Measurements from ENCODE around the gene FMO1.

Gene FMO1, protein sequence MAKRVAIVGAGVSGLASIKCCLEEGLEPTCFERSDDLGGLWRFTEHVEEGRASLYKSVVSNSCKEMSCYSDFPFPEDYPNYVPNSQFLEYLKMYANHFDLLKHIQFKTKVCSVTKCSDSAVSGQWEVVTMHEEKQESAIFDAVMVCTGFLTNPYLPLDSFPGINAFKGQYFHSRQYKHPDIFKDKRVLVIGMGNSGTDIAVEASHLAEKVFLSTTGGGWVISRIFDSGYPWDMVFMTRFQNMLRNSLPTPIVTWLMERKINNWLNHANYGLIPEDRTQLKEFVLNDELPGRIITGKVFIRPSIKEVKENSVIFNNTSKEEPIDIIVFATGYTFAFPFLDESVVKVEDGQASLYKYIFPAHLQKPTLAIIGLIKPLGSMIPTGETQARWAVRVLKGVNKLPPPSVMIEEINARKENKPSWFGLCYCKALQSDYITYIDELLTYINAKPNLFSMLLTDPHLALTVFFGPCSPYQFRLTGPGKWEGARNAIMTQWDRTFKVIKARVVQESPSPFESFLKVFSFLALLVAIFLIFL

DNA sequence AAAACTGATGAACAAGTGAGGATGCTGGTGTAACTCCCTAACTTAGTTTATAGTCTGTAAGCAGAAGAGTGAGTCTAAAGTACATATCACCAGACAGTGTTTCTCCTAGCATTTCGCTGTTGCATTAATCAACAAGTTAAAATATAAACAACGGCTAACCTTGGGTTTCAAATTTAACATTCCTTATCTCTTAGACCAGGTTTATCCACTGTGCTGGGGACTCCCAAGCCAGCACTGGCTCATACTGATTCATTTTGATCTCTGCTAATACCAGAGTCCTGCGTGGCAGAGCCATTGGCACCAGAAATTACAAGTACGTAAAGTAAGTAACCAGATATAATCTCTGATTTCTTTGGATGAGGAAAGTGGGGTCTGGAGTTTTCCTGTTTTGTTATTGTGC is at the start of gene FMO1:
TSS of gene FMO1 (plus strand) at position 193 of the 400 bp plus-strand sequence. CDS start 9,594 bp downstream, outside the sequence.
- no peak within 1 kb of the TSS for H3K27ac Mint-ChIP-seq

DNA sequence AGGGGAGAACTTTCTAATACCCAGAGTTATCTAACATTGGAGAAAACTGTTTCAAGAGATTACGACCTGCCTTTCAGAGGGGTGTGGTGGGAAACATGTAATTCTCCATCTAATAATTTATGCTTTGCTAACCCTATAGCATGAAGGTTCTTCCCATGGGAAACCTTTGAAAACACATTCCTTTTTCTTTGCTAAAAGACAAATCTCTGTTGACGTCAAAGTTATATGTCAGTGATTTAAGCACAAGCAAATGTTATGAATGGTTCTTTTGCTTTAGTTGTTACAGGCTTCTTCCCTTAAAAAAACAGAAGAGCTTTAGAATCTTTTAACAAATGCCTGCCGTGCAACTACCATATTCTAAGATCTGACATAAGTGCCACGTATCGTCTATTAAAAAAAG is 44.0 kb upstream of the FMO1 start:
- CTCF ChIA-PET: no interaction called here

More for the DNA sequence above, at the start of gene FMO1:
- no peaks in the 10 kb centered on the region for H3K9me3 Mint-ChIP-seq
- H3K27me3 Mint-ChIP-seq: peaks cover 46% of the 10 kb centered on the region
- no peak for DNase-seq
- CTCF ChIA-PET: interaction anchor here (8.0 kb wide), 1 partner anchor 65 kb away, joined by 74 read pairs; the partner anchor contains the start of gene FMO4
- H3K4me1 Mint-ChIP-seq: peaks cover 15% of the 10 kb centered on the region
- no peak within 1 kb of the TSS for H3K4me3 Mint-ChIP-seq
- no peaks in the 10 kb centered on the region for H3K36me3 Mint-ChIP-seq

DNA sequence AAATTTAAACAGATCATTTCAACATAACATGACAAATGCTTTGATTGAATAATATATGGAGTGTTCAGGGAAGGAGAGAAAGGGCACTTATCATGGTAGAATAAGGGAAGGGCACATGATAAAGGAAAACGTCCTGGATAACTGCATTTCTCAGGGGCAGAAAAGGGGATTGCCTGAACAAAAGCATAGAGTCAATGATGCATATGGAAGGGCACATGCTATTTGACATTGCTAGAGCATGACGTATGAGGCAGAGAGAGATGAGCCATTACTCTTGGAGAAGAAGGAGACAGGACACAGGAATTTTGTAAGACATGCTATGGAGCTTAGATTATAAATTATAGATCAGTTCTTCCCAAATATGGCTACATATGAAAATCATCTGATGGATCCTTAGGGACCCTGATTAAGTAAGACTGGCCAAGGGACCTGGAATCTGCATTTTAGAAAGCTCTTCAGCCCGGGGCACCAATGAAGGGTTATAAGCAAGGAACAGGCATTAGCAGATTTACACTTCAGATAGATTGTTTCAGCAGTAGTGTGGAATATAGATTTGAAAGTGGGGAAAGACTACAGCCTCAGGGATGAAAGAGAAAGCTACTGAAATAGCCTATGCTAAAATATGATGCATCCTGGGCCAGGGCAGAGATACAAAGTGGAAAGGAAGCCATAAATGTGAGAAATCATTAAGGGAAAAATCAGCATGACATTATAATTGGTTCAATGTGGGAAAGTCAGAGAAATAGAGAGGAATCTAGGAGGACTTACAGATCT is 41.9 kb upstream of the FMO1 start:
- H3K27ac Mint-ChIP-seq: no peak overlapping the region
- H3K9me3 Mint-ChIP-seq: no peaks in the 10 kb centered on the region
- no peaks in the 10 kb centered on the region for H3K4me1 Mint-ChIP-seq
- CTCF ChIA-PET: no interaction called here
- no peak overlapping the region for H3K4me3 Mint-ChIP-seq
- no peaks in the 10 kb centered on the region for H3K27me3 Mint-ChIP-seq
- DNase-seq: no peak
- H3K36me3 Mint-ChIP-seq: no peaks in the 10 kb centered on the region

More for the DNA sequence above, 44.0 kb upstream of the FMO1 start:
- Mint-ChIP-seq H3K9me3 (no peaks in the 10 kb centered on the region), H3K4me1 (no peaks in the 10 kb centered on the region), H3K4me3 (no peak overlapping the region), H3K27me3 (peaks cover 4% of the 10 kb centered on the region), H3K27ac (no peak overlapping the region), H3K36me3 (no peaks in the 10 kb centered on the region)
- no peak for DNase-seq

DNA sequence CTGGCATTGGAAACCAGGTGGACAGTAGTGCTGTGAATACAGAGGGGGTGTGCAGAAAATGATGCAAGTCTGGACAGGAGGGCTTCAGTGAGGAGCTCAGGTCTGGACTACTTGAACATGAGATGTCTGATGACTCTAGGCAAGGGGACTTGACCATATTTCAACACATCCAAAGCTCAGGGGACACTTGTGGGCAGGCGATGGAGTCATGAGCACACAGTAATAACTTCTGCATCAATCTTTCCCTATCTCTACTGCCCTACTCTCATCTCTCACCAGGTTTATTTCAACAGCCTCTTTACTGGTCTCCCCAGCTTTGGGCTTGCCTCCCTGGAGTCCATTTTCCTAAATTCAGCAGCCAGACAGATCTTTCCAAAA is 41.3 kb upstream of the FMO1 start:
- Mint-ChIP-seq H3K27ac (no peak overlapping the region), H3K4me3 (no peak overlapping the region), H3K9me3 (no peaks in the 10 kb centered on the region), H3K36me3 (no peaks in the 10 kb centered on the region), H3K27me3 (no peaks in the 10 kb centered on the region), H3K4me1 (no peaks in the 10 kb centered on the region)
- DNase-seq: no peak
- CTCF ChIA-PET: no interaction called here

DNA sequence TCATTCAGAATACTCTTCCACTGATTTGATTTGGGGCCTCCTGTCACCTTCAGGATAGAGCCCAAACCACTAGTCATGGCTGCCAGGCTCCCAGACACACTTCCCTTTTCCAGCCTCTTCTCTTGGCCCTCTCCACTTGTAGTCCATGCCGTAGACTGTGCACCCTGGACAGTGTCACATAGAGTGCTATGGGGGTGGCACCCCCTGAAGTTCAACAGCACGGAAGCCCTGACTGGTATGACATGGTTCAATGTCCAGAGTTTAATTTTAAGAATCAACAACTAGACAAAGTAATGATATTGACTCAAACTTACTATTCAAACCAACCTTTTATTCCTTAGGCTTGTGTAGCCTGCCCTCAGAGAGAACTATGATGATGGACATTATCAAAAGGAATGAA is 40.9 kb upstream of the FMO1 start:
- Mint-ChIP-seq H3K27me3 (no peaks in the 10 kb centered on the region), H3K9me3 (no peaks in the 10 kb centered on the region), H3K4me3 (no peak overlapping the region), H3K4me1 (no peaks in the 10 kb centered on the region), H3K36me3 (no peaks in the 10 kb centered on the region), H3K27ac (no peak overlapping the region)
- DNase-seq: no peak
- CTCF ChIA-PET: no interaction called here

DNA sequence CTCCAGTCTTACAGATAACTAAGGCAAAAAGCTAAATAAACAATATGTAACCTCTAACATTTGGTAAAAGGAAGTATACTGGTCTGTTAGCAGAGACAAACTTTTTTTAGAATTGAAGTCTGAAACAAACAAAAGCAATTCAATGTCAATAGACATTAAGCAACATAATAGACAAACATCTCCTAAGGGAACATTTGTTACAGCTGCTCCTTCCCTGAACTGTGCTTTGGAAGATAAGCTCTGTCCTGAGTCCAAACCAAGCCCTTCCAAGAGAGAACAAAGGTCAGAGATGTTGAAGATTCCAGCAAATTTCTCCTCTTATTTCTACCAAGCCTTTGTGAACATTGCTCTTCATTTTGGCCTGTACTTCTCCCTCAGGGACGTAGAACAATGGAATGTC is 37.9 kb upstream of the FMO1 start:
- Mint-ChIP-seq H3K27ac (no peak overlapping the region), H3K36me3 (no peaks in the 10 kb centered on the region), H3K4me3 (no peak overlapping the region), H3K27me3 (peaks cover 4% of the 10 kb centered on the region), H3K4me1 (no peaks in the 10 kb centered on the region), H3K9me3 (no peaks in the 10 kb centered on the region)
- DNase-seq: no peak
- CTCF ChIA-PET: interaction anchor here (0.8 kb wide), 1 partner anchor 16 kb away, joined by 4 read pairs; no protein-coding TSS in a partner anchor

DNA sequence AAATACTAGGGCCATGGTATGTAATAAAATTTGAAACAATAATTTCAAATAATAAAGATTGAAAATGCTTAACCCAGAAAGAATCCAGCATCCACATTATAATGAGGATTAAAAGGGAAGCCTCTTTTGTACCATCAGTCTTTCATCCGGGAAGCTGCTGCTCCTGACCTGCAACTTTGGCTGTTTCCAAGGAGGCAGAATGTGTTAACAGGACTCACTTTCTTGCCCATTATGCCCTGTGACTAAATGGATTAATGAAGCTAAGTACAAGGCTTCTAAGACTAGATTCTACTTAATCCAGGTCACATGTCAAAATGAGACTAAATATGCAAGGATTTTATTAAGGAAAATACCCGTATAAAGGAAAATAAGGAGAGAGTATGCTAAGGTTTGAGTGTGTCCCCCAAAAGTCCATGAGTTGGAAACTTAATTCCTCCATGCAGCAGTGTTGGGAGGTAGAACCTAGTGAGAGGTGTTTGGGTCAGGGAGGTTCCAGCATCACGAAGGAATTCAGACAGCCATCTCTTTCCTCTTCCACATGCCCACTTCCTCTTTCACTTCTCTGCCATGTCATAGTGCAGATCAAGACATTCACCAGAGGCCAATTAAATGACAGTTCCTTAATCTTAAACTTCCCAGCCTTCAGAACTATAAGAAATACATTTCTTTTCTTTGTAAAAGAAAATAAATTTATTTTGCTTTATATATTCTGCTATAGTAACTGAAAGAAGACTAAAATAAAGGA is 35.5 kb upstream of the FMO1 start:
- H3K27ac Mint-ChIP-seq: no peak overlapping the region
- CTCF ChIA-PET: no interaction called here
- H3K27me3 Mint-ChIP-seq: peaks cover 4% of the 10 kb centered on the region
- DNase-seq: no peak
- H3K9me3 Mint-ChIP-seq: no peaks in the 10 kb centered on the region
- no peaks in the 10 kb centered on the region for H3K4me1 Mint-ChIP-seq
- H3K36me3 Mint-ChIP-seq: no peaks in the 10 kb centered on the region
- no peak overlapping the region for H3K4me3 Mint-ChIP-seq

DNA sequence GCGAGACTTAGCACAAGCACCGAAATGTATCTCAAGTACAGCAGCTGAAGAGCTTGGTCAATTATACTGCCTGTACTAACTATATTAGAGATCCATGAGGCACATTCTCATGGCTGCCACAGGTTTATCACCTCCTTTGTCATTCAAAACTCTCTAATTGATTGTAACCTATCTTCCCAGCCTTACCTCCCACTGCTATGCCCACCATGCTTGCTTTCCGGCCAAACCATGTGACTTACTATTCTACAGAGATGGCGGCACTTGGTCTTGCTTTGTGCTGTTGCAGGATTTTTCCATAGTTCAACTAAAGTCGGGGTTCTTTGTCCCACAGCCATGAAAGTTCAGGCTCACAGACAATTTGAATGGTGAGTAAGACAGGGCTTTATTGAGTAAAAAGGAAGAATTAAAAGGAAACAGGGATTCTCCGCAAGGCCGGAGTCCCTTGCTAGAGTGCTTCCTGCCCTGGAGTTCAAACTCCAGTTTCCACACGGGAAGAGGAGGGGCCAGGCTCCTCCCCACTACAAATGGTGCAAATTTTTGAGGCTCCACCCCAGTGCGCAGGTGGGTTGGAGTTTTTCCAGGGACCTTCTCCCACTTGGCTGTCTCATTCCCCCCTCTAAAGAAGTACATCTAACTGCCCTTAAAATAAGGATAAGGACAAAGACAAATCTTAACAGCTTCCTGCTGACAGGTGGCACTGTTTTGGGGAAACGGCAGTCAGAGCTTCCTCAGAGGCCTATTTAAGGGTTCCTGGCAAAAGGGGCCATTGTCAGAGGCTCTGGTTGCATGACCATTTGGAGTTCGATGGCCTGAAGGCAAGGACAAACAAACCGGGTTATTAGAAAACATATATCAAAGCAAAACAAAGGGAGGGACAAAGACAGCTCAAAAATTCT is 34.5 kb upstream of the FMO1 start:
- no peak overlapping the region for H3K4me3 Mint-ChIP-seq
- CTCF ChIA-PET: interaction anchor here (1.2 kb wide), 1 partner anchor 100 kb away, joined by 4 read pairs; the partner anchor contains the start of gene FMO4
- H3K36me3 Mint-ChIP-seq: no peaks in the 10 kb centered on the region
- no peaks in the 10 kb centered on the region for H3K9me3 Mint-ChIP-seq
- no peak overlapping the region for H3K27ac Mint-ChIP-seq
- DNase-seq: no peak
- H3K4me1 Mint-ChIP-seq: no peaks in the 10 kb centered on the region
- H3K27me3 Mint-ChIP-seq: peaks cover 4% of the 10 kb centered on the region

DNA sequence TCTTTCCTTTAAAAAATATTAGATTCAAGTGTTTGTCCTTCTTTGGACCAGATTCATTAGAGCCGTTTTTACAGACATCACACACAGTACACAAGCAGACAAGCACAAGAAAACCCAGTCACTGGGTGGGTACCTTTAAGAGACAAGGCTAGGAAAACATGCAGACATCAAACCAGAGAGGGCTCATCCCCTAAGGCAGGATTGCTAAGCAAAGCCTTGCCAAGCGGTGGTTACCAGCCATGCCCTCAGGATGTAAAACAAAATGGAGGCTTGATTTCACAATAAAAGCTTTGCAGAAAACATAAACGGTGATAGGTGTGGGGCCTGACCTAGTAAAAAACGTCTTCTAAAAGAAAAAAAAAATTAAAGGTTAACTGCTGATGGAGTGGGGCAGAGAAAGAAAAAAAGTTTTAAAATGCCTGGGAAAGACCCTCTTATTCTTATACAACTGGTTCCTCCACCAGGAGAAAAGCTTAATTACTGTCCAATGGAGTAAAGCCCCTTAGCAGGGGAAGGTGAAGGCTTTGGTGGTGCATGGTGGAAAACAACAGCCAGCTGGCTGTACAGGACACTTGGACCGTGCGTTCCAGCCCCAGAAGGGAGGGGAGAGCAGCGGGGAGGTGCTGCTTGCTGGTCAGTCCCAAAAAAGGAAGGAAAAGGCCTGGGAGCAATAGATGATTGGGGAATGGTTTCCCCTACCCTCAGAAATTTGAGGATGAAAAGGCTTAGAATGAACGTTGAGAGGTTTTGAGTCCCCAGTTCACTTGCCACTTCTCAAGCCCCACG is 30.4 kb upstream of the FMO1 start:
- Mint-ChIP-seq H3K4me3 (no peak overlapping the region), H3K4me1 (peaks cover 2% of the 10 kb centered on the region), H3K27me3 (peaks cover 4% of the 10 kb centered on the region), H3K36me3 (no peaks in the 10 kb centered on the region), H3K27ac (no peak overlapping the region), H3K9me3 (no peaks in the 10 kb centered on the region)
- CTCF ChIA-PET: no interaction called here
- no peak for DNase-seq

DNA sequence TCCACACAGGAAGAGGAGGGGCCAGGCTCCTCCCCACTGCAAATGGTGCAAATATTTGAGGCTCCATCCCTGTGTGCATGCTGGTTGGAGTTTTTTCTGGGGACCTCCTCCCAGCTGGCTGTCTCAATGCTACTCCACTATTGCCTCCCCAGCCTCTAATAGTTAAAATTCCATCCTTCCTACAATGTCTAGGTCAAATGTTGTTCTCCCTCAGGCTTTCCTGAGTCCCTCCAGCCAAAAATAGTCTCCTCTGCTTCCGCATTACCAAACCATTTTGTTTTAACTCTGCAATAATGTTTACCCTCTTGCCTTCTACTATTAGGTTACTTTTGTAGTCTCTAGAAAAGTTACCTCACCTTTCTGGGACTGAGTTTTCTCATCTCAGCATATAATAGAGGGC is 29.6 kb upstream of the FMO1 start:
- DNase-seq: no peak
- CTCF ChIA-PET: no interaction called here
- no peaks in the 10 kb centered on the region for H3K36me3 Mint-ChIP-seq
- H3K9me3 Mint-ChIP-seq: no peaks in the 10 kb centered on the region
- H3K27ac Mint-ChIP-seq: no peak overlapping the region
- no peak overlapping the region for H3K4me3 Mint-ChIP-seq
- peaks cover 4% of the 10 kb centered on the region for H3K27me3 Mint-ChIP-seq
- H3K4me1 Mint-ChIP-seq: peaks cover 2% of the 10 kb centered on the region

DNA sequence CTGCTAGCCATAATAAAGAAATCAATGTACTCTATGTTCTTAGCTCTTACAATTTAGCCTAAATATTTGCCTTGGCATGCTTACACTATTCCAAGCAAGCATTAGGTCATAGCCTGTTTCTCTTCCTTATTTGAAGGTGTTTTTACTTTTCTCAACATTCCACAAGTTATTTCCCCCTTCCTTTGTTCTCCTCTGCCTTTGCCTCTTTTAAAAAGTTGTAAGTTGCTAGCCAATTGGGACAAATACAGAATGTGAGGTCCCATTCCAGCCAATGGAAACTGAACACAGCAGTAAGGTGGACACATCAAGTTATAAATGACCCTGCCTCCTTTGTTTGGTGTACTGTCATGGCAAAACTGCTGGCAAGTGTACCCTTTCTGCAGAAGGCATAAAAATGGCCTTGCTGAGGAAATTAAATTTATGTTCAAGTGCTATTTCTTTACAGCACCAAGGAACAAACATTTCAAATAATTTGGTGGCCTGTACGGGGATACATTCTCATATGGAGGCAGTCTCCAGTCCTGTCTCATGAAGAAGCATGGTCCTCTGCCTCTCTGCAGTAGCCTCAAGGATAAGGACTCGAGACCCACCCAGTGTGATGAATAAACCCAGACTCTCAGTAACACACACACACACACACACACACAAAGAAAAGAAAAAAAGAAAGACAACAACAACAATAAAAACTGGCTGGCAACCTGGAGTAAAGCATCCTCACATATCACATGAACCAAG is 28.8 kb upstream of the FMO1 start:
- Mint-ChIP-seq H3K27me3 (peaks cover 3% of the 10 kb centered on the region), H3K36me3 (no peaks in the 10 kb centered on the region), H3K27ac (no peak overlapping the region), H3K4me1 (peaks cover 2% of the 10 kb centered on the region), H3K9me3 (no peaks in the 10 kb centered on the region), H3K4me3 (no peak overlapping the region)
- DNase-seq: no peak
- CTCF ChIA-PET: no interaction called here

DNA sequence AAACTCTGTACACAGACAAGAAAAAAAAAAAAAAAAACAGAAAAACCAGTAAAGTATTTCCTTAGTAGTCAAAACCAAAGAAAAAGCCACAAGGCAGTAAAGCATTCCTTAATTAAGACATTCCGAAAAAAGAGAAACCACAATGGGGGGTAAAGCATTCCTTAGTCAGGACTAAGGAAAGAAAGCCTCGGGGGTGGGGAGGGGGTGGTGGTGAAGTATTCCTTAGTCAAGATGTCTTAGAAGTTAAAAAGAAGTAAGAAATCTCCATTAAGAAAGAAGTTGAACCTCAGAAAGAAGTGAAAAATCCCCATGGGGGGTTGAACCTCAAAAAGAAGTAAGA is 28.2 kb upstream of the FMO1 start:
- H3K27ac Mint-ChIP-seq: no peak overlapping the region
- H3K27me3 Mint-ChIP-seq: no peaks in the 10 kb centered on the region
- no peaks in the 10 kb centered on the region for H3K36me3 Mint-ChIP-seq
- peaks cover 2% of the 10 kb centered on the region for H3K4me1 Mint-ChIP-seq
- CTCF ChIA-PET: no interaction called here
- no peak overlapping the region for H3K4me3 Mint-ChIP-seq
- DNase-seq: no peak
- H3K9me3 Mint-ChIP-seq: no peaks in the 10 kb centered on the region
